ENCODE data around the gene FRMPD2. TPM values are rescaled to one million over a fixed set of nuclear protein-coding genes. Genes with fewer than 3 reads are reported as not detected.
"Not testable (repeated sequence)": the region's sequence is repeated elsewhere in the genome, so short reads cannot be mapped to it uniquely, and the experiment has no call there.

FRMPD2 gene
- total RNA-seq, 1 experiment from 2014 or later = 1.3 TPM

DNA sequence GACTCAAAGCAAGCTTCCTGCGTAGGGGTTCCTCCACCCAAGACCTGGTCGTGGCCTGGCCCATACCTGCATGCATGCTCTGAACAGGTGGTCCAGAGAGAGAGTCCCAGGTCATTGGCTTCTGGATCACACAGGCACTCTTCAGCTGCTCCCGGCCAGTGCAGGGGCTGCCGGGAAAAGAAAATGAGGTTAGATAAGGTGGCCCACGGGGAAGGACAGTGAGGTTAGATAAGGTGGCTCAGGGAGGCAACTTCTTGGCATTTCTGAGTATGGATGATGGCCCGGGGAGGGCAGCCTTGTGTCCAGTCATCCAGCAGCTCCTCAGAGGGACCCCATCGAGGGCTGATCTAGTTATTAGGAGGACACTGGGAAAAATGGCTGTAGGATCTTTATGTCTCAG is 87.4 kb downstream of the FRMPD2 start:
- no peak overlapping the region for H3K27ac Mint-ChIP-seq (ENCODE audit: low read depth, unreplicated experiment)

GRCh38 chr10:48186264-48186804 is 88.2 kb downstream of the FRMPD2 start:
- H3K9me3 Mint-ChIP-seq (ENCODE audit: unreplicated experiment); H3K4me3 Mint-ChIP-seq (ENCODE audit: unreplicated experiment); CTCF ChIA-PET; H3K4me1 Mint-ChIP-seq (ENCODE audit: insufficient read depth, unreplicated experiment); H3K27ac Mint-ChIP-seq (ENCODE audit: low read depth, unreplicated experiment); H3K36me3 Mint-ChIP-seq (ENCODE audit: insufficient read depth, unreplicated experiment); intact Hi-C loops (cut with micrococcal nuclease); BruUV-seq (replicated peaks); DNase-seq (ENCODE audit: unreplicated experiment): not testable (repeated sequence)
- H3K27me3 Mint-ChIP-seq (ENCODE audit: insufficient read depth, unreplicated experiment) = peaks cover 49% of the 10 kb centered on the region
- POLR2A ChIA-PET = interaction anchor here (1.4 to 1.5 kb wide), 2 partner anchors 9 to 17 kb away, joined by 3 to 4 read pairs; no protein-coding TSS in a partner anchor

More for the DNA sequence above, 87.4 kb downstream of the FRMPD2 start:
- BruUV-seq (replicated peaks) = no TSS peak
- CTCF ChIA-PET = no interaction called here
- H3K9me3 Mint-ChIP-seq (ENCODE audit: unreplicated experiment) = no peaks in the 10 kb centered on the region
- H3K36me3 Mint-ChIP-seq (ENCODE audit: insufficient read depth, unreplicated experiment) = no peaks in the 10 kb centered on the region
- H3K4me1 Mint-ChIP-seq (ENCODE audit: insufficient read depth, unreplicated experiment) = no peaks in the 10 kb centered on the region
- intact Hi-C loops (cut with micrococcal nuclease) = no loop called here
- TF ChIP-seq, protein P1, sequence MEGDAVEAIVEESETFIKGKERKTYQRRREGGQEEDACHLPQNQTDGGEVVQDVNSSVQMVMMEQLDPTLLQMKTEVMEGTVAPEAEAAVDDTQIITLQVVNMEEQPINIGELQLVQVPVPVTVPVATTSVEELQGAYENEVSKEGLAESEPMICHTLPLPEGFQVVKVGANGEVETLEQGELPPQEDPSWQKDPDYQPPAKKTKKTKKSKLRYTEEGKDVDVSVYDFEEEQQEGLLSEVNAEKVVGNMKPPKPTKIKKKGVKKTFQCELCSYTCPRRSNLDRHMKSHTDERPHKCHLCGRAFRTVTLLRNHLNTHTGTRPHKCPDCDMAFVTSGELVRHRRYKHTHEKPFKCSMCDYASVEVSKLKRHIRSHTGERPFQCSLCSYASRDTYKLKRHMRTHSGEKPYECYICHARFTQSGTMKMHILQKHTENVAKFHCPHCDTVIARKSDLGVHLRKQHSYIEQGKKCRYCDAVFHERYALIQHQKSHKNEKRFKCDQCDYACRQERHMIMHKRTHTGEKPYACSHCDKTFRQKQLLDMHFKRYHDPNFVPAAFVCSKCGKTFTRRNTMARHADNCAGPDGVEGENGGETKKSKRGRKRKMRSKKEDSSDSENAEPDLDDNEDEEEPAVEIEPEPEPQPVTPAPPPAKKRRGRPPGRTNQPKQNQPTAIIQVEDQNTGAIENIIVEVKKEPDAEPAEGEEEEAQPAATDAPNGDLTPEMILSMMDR (IDR thresholded peaks at IDR 0.05; ENCODE audit: unreplicated experiment) = no peak
- no peak for DNase-seq (ENCODE audit: unreplicated experiment)
- POLR2A ChIA-PET = no interaction called here
- H3K4me3 Mint-ChIP-seq (ENCODE audit: unreplicated experiment) = no peak overlapping the region
- H3K27me3 Mint-ChIP-seq (ENCODE audit: insufficient read depth, unreplicated experiment) = peaks cover 48% of the 10 kb centered on the region

- CTCF ChIA-PET = interaction anchor here (0.6 kb wide), 1 partner anchor 24 kb away, joined by 4 read pairs; no protein-coding TSS in a partner anchor
- TF ChIP-seq, protein P1 (IDR thresholded peaks at IDR 0.05; ENCODE audit: unreplicated experiment) = no peak
- H3K4me3 Mint-ChIP-seq (ENCODE audit: unreplicated experiment) = no peak overlapping the region
- H3K36me3 Mint-ChIP-seq (ENCODE audit: insufficient read depth, unreplicated experiment) = no peaks in the 10 kb centered on the region
- H3K9me3 Mint-ChIP-seq (ENCODE audit: unreplicated experiment) = no peaks in the 10 kb centered on the region
- no peaks in the 10 kb centered on the region for H3K4me1 Mint-ChIP-seq (ENCODE audit: insufficient read depth, unreplicated experiment)
- DNase-seq (ENCODE audit: unreplicated experiment) = no peak
- intact Hi-C loops (cut with micrococcal nuclease) = no loop called here
- BruUV-seq (replicated peaks) = no TSS peak
- no peak overlapping the region for H3K27ac Mint-ChIP-seq (ENCODE audit: low read depth, unreplicated experiment)
- POLR2A ChIA-PET = no interaction called here
- peaks cover 49% of the 10 kb centered on the region for H3K27me3 Mint-ChIP-seq (ENCODE audit: insufficient read depth, unreplicated experiment)
Measured at GRCh38 chr10:48184224-48184623, 90.3 kb downstream of the FRMPD2 start.

- intact Hi-C loops (cut with micrococcal nuclease) = not testable (repeated sequence)
Measured at GRCh38 chr10:48172715-48173114, 101.8 kb downstream of the FRMPD2 start.

GRCh38 chr10:48160670-48161069 is 113.8 kb downstream of the FRMPD2 start:
- intact Hi-C loops (cut with micrococcal nuclease); POLR2A ChIA-PET: not testable (repeated sequence)

More at GRCh38 chr10:48172715-48173114, 101.8 kb downstream of the FRMPD2 start:
- H3K27me3 Mint-ChIP-seq (ENCODE audit: insufficient read depth, unreplicated experiment); H3K4me1 Mint-ChIP-seq (ENCODE audit: insufficient read depth, unreplicated experiment); POLR2A ChIA-PET; H3K9me3 Mint-ChIP-seq (ENCODE audit: unreplicated experiment); CTCF ChIA-PET; H3K4me3 Mint-ChIP-seq (ENCODE audit: unreplicated experiment); BruUV-seq (replicated peaks); DNase-seq (ENCODE audit: unreplicated experiment); H3K27ac Mint-ChIP-seq (ENCODE audit: low read depth, unreplicated experiment); H3K36me3 Mint-ChIP-seq (ENCODE audit: insufficient read depth, unreplicated experiment): not testable (repeated sequence)

GRCh38 chr10:48160163-48160562 is 114.3 kb downstream of the FRMPD2 start:
- CTCF ChIA-PET; H3K27ac Mint-ChIP-seq (ENCODE audit: low read depth, unreplicated experiment); H3K4me3 Mint-ChIP-seq (ENCODE audit: unreplicated experiment); H3K9me3 Mint-ChIP-seq (ENCODE audit: unreplicated experiment); POLR2A ChIA-PET; BruUV-seq (replicated peaks); H3K27me3 Mint-ChIP-seq (ENCODE audit: insufficient read depth, unreplicated experiment); H3K36me3 Mint-ChIP-seq (ENCODE audit: insufficient read depth, unreplicated experiment); DNase-seq (ENCODE audit: unreplicated experiment); H3K4me1 Mint-ChIP-seq (ENCODE audit: insufficient read depth, unreplicated experiment); intact Hi-C loops (cut with micrococcal nuclease): not testable (repeated sequence)

More at GRCh38 chr10:48160670-48161069, 113.8 kb downstream of the FRMPD2 start:
- H3K36me3 Mint-ChIP-seq (ENCODE audit: insufficient read depth, unreplicated experiment); DNase-seq (ENCODE audit: unreplicated experiment); H3K4me3 Mint-ChIP-seq (ENCODE audit: unreplicated experiment); H3K4me1 Mint-ChIP-seq (ENCODE audit: insufficient read depth, unreplicated experiment); H3K27me3 Mint-ChIP-seq (ENCODE audit: insufficient read depth, unreplicated experiment); BruUV-seq (replicated peaks); H3K9me3 Mint-ChIP-seq (ENCODE audit: unreplicated experiment); H3K27ac Mint-ChIP-seq (ENCODE audit: low read depth, unreplicated experiment); CTCF ChIA-PET: not testable (repeated sequence)

DNA sequence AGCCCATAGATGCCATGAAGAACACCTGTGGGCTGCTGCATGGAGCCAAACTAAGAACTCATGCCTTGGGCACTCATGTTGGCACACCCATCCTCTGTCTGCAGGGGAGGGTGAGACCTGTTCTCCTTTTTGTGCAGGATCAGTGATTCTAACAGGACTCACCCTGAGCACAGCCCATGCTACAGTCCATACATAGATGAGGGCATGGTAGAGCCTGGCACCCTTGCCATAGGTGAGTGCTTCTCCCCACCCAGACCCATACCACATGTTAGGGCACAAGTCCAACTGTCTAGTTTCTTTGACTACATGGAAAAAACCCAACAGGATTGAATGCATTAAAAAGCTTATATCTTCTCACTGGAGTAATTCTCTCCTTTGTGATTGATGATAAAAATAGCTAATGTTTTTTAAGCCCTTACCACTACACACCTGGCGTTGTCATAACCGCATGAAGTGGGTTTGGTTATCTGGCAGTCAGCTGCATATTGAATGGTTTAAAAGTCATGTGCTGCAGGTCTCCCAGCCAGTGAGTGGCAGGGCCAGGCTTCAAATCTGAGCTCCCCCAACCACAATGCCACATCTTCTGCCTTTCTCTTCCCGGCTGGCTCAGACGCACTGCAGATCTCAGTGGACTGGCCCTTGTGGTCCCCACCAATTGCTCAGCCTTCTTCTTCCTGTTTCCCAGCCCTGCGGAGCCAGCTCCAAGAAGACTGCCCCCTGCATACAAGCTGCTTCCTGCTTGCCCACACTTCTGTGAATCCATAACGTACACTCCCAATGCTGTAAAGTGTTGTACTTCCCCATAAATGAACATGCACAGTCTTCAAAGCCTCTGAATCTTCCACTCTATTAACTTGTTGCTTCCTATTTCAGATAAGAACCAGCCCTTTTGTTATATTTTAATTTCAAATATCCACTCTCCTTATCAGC is 120.0 kb downstream of the FRMPD2 start:
- H3K9me3 Mint-ChIP-seq (ENCODE audit: unreplicated experiment); H3K27me3 Mint-ChIP-seq (ENCODE audit: insufficient read depth, unreplicated experiment); H3K4me1 Mint-ChIP-seq (ENCODE audit: insufficient read depth, unreplicated experiment); POLR2A ChIA-PET; H3K27ac Mint-ChIP-seq (ENCODE audit: low read depth, unreplicated experiment); CTCF ChIA-PET; H3K4me3 Mint-ChIP-seq (ENCODE audit: unreplicated experiment); BruUV-seq (replicated peaks); intact Hi-C loops (cut with micrococcal nuclease); H3K36me3 Mint-ChIP-seq (ENCODE audit: insufficient read depth, unreplicated experiment); DNase-seq (ENCODE audit: unreplicated experiment): not testable (repeated sequence)

DNA sequence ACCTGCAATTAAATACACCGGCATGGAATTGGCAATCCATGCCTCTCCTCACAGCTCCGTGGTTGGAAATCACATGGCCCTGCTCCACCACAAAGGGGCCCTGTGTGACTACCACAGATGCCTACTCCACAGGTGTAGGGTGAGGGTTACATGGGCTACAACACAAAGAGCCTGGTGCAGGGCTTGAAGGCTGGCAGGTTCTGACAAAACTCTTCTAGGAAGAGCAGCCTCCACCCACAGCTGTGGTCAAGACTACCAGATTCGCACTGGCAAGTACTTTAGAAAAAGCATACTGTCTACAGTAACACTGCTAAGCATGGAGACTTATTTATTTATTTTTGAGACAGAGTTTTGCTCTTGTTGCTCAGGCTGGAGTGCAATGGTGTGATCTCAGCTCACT is 126.9 kb downstream of the FRMPD2 start:
- POLR2A ChIA-PET; H3K27me3 Mint-ChIP-seq (ENCODE audit: insufficient read depth, unreplicated experiment); H3K4me3 Mint-ChIP-seq (ENCODE audit: unreplicated experiment); BruUV-seq (replicated peaks); intact Hi-C loops (cut with micrococcal nuclease); CTCF ChIA-PET; H3K27ac Mint-ChIP-seq (ENCODE audit: low read depth, unreplicated experiment); H3K4me1 Mint-ChIP-seq (ENCODE audit: insufficient read depth, unreplicated experiment); H3K9me3 Mint-ChIP-seq (ENCODE audit: unreplicated experiment); DNase-seq (ENCODE audit: unreplicated experiment); H3K36me3 Mint-ChIP-seq (ENCODE audit: insufficient read depth, unreplicated experiment): not testable (repeated sequence)

Measured in MCF 10A (cell line).